Muscle of leg (tissue), 11 donors: ENCODE measurements around the gene CHIA. TPM values are rescaled to one million over a fixed set of nuclear protein-coding genes. Genes with fewer than 3 reads are reported as not detected.

Source experiments
- DNase-seq: peaks from one replicate; pipeline ENCODE4 v3.0.0; 2013
- H3K27ac ChIP-seq: one replicate; pipeline ENCODE4 v1.5.1; 2013; ENCODE audit warnings: mild to moderate bottlenecking, low read length, control low read depth
- H3K27me3 ChIP-seq: one replicate; pipeline ENCODE4 v1.6.1; 2013; ENCODE audit warnings: low read length; ENCODE audit not compliant: control insufficient read depth, insufficient read depth
- H3K36me3 ChIP-seq: one replicate; pipeline ENCODE4 v1.6.1; 2013; ENCODE audit warnings: low read length; ENCODE audit not compliant: control insufficient read depth, insufficient read depth
- H3K4me1 ChIP-seq: one replicate; pipeline ENCODE4 v1.6.1; 2013; ENCODE audit warnings: low read length; ENCODE audit not compliant: control insufficient read depth, insufficient read depth
- H3K4me3 ChIP-seq: one replicate; pipeline ENCODE4 v1.5.1; 2013; ENCODE audit warnings: low read length, control low read depth
- H3K9me3 ChIP-seq: replicated peaks from 2 replicates; pipeline ENCODE4 v1.6.1; 2013; ENCODE audit warnings: low read depth, low read length; ENCODE audit not compliant: control insufficient read depth
- WGBS: methylation state at CpG from one replicate; pipeline ENCODE4 v1.1.5; 2013; ENCODE audit warnings: missing lambda C conversion rate; ENCODE audit not compliant: insufficient coverage; 5-methylcytosine and 5-hydroxymethylcytosine counted together
- polyA plus RNA-seq, 8 donors: library from polyadenylated mRNA; unstranded; fragments of 120-200 nt; gene quantifications; one replicate each; pipeline versions ENCODE4 v1.2.1 to v1.2.3, GENCODE V29; 2013; ENCODE audit warnings: inconsistent platforms in 1 of 8, low replicate concordance in 1 of 8; ENCODE audit not compliant: insufficient read length in 8 of 8, insufficient read depth in 1 of 8
- total RNA-seq: library from RNA; stranded (reverse); fragments of 120-200 nt; gene quantifications from one replicate; pipeline ENCODE4 v1.2.4, GENCODE V29; 2013

CHIA gene
- total and polyA plus RNA-seq, 9 donors = not detected

GRCh38 chr1:111281411-111281810 lies 9.2 kb upstream of the CHIA start:
- peaks cover 3% of the 10 kb centered on the region for H3K9me3 ChIP-seq
- H3K27ac ChIP-seq = no peak overlapping the region
- no peak overlapping the region for H3K4me3 ChIP-seq
- peaks cover 2% of the 10 kb centered on the region for H3K27me3 ChIP-seq
- WGBS = 79% methylated on average over 4 of the region's 5 CpGs
- no peaks in the 10 kb centered on the region for H3K4me1 ChIP-seq
- DNase-seq = no peak
- no peaks in the 10 kb centered on the region for H3K36me3 ChIP-seq

DNA sequence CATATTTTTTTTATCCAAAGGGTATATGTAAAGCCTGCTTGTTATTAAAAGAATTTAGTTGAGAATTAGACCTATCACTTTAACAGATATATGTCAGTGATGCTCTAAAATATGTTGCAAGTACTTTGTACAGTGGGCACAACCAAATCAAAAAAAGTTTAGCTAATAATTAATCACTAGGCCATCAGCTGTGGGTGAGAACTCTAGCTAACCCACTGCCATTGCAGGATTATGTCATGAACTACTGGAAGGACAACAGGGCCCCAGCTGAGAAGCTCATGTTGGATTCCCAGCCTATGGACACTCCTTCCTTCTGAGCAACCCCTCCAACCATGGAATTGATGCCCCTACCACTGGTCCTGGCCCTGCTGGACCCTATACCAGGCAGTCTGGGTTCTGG lies 6.8 kb upstream of the CHIA start:
- no peak for DNase-seq
- no peaks in the 10 kb centered on the region for H3K36me3 ChIP-seq
- no peak overlapping the region for H3K27ac ChIP-seq
- H3K4me1 ChIP-seq = no peaks in the 10 kb centered on the region
- H3K9me3 ChIP-seq = no peaks in the 10 kb centered on the region
- H3K4me3 ChIP-seq = no peak overlapping the region
- H3K27me3 ChIP-seq = peaks cover 2% of the 10 kb centered on the region

DNA sequence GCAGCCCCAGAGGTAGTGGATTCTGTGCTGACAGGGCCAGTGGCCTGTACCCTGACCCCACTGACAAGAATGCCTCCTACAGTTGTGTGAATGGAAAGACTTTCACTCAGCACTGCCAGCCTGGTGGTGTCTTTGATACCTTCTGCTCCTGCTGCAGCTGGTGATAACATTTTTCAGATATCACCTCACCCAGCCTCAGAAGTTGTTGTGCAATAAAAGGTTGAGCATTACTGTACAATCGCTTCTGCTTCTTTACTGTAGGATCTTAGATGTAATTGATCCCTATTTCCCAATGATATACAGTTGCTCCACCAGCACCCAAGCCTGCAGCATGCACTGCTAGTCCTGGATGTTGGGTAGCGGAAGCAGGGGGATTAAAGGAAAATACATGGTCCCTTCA lies 4.8 kb upstream of the CHIA start:
- WGBS = no CpG with 5 or more reads among the region's 2 CpGs
- Histone ChIP-seq H3K4me3 (no peak overlapping the region), H3K36me3 (no peaks in the 10 kb centered on the region), H3K4me1 (no peaks in the 10 kb centered on the region), H3K27ac (no peak overlapping the region), H3K9me3 (no peaks in the 10 kb centered on the region), H3K27me3 (no peaks in the 10 kb centered on the region)
- no peak for DNase-seq

- Histone ChIP-seq H3K9me3 (no peaks in the 10 kb centered on the region), H3K27ac (no peak overlapping the region), H3K27me3 (no peaks in the 10 kb centered on the region), H3K4me1 (no peaks in the 10 kb centered on the region), H3K4me3 (no peak overlapping the region), H3K36me3 (no peaks in the 10 kb centered on the region)
- no peak for DNase-seq
- no CpG with 5 or more reads among the region's 1 CpG for WGBS
These were observed 3.7 kb upstream of the CHIA start for GRCh38 chr1:111286912-111287311.

- 64% methylated on average over 3 of the region's 5 CpGs for WGBS
- Histone ChIP-seq H3K36me3 (no peaks in the 10 kb centered on the region), H3K9me3 (no peaks in the 10 kb centered on the region), H3K4me3 (no peak overlapping the region), H3K27me3 (no peaks in the 10 kb centered on the region), H3K4me1 (no peaks in the 10 kb centered on the region), H3K27ac (no peak overlapping the region)
- DNase-seq = no peak
These were observed 1.3 kb upstream of the CHIA start for GRCh38 chr1:111289371-111289770.

DNA sequence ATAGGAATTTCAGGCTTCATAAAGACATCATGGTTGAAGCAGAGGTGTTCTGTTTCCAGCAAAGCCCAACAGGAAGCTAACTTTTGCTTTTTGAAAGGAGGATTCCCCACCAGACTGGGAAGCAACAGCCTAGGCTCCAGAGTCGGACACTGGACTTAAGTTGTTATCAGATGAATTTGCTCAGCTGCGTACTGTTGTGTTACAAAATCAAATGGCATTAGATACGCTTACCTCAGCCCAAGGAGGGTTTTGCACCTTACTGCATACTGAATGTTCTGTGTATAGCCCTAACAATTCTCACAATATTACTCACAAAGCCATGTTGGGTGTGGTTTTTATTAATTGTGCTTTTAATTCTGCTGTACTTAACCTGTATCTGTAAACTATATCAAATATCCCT lies 547 bp upstream of the CHIA start:
- no peaks in the 10 kb centered on the region for H3K9me3 ChIP-seq
- H3K27ac ChIP-seq = no peak overlapping the region
- H3K36me3 ChIP-seq = no peaks in the 10 kb centered on the region
- H3K4me1 ChIP-seq = no peaks in the 10 kb centered on the region
- H3K27me3 ChIP-seq = no peaks in the 10 kb centered on the region
- H3K4me3 ChIP-seq = no peak overlapping the region
- WGBS = no CpG with 5 or more reads among the region's 3 CpGs
- no peak for DNase-seq

DNA sequence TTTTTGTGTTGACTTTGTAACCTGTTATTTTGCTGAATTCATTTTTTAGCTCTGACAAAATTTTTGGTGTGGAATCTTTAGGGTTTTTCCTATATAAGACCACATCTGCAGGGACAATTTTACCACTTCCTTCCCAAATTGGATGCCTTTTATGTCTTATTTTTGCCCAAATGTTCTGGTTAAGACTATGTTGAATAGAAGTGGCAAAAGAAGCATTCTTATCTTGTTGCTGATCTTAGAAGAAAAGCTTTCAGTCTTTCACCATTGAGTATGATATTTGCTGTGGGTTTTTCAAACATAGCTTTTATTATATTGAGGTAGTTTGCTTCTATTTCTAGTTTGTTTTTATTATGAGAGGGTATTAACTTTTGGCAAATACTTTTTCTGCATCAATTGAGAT lies 3.7 kb downstream of the CHIA start:
- no peak for DNase-seq

GRCh38 chr1:111302374-111302773 lies 11.7 kb downstream of the CHIA start:
- H3K27me3 ChIP-seq = no peaks in the 10 kb centered on the region
- H3K4me3 ChIP-seq = no peak overlapping the region
- no peak overlapping the region for H3K27ac ChIP-seq
- no peak for DNase-seq
- H3K9me3 ChIP-seq = no peaks in the 10 kb centered on the region
- H3K36me3 ChIP-seq = no peaks in the 10 kb centered on the region
- no CpG with 5 or more reads among the region's 3 CpGs for WGBS
- no peaks in the 10 kb centered on the region for H3K4me1 ChIP-seq

More for the DNA sequence above, 3.7 kb downstream of the CHIA start:
- Histone ChIP-seq H3K36me3 (no peaks in the 10 kb centered on the region), H3K4me3 (no peak overlapping the region), H3K4me1 (no peaks in the 10 kb centered on the region), H3K9me3 (no peaks in the 10 kb centered on the region), H3K27me3 (no peaks in the 10 kb centered on the region), H3K27ac (no peak overlapping the region)

DNA sequence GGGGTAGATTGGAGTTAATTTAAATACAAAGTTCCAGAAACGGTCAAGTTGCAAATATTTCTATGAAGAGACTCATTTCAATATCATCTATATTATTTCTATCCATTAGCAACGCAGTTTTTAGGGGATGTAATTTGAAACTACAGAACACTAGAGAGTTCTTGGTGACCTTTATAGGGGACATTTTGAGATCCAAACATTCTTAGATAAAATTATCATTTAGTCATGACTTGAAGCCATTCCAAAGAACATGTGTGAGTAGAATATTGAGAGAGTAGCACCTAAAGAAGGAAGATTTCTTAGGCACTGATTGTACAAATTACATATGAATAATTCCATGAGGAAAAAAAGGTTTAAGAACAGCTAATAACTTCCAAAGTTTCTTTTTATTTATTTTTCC lies 19.0 kb downstream of the CHIA start:
- H3K9me3 ChIP-seq = no peaks in the 10 kb centered on the region
- H3K4me1 ChIP-seq = no peaks in the 10 kb centered on the region
- H3K36me3 ChIP-seq = no peaks in the 10 kb centered on the region
- H3K27me3 ChIP-seq = no peaks in the 10 kb centered on the region
- no peak overlapping the region for H3K4me3 ChIP-seq
- no CpG with 5 or more reads among the region's 2 CpGs for WGBS
- H3K27ac ChIP-seq = no peak overlapping the region
- no peak for DNase-seq

GRCh38 chr1:111318523-111318922 lies 27.9 kb downstream of the CHIA start:
- WGBS = 83% methylated on average over 1 of the region's 3 CpGs
- H3K9me3 ChIP-seq = no peaks in the 10 kb centered on the region
- H3K27ac ChIP-seq = no peak overlapping the region
- no peak for DNase-seq
- no peaks in the 10 kb centered on the region for H3K27me3 ChIP-seq
- H3K4me1 ChIP-seq = no peaks in the 10 kb centered on the region
- no peaks in the 10 kb centered on the region for H3K36me3 ChIP-seq
- H3K4me3 ChIP-seq = no peak overlapping the region

- no peaks in the 10 kb centered on the region for H3K9me3 ChIP-seq
- H3K36me3 ChIP-seq = no peaks in the 10 kb centered on the region
- no peak overlapping the region for H3K4me3 ChIP-seq
- WGBS = 66% methylated on average over 12 of the region's 12 CpGs
- DNase-seq = no peak
- no peaks in the 10 kb centered on the region for H3K27me3 ChIP-seq
- no peak overlapping the region for H3K27ac ChIP-seq
- no peaks in the 10 kb centered on the region for H3K4me1 ChIP-seq
These were observed 29.6 kb downstream of the CHIA start for GRCh38 chr1:111320066-111320879.
